Vagina (tissue), 2 donors: ENCODE results near the gene C15orf39. TPM values are rescaled to one million over a fixed set of nuclear protein-coding genes. Genes with fewer than 3 reads are reported as not detected.

Experiments used
- DNase-seq, 2 donors: peaks; one replicate each; pipeline ENCODE4 v3.0.0-alpha.2; 2017; ENCODE audit errors: extremely low spot score in 2 of 2
- H3K27ac ChIP-seq: fragments of 200-600 bp; sonication (generic); one replicate; pipeline ENCODE4 v1.5.1; 2019
- H3K27me3 ChIP-seq: fragments of 200-600 bp; sonication (generic); one replicate; pipeline ENCODE4 v1.5.1; 2019
- H3K36me3 ChIP-seq, 2 donors: fragments of 200-600 bp; sonication (generic); one replicate each; pipeline ENCODE4 v1.5.1; 2017 to 2019
- H3K4me1 ChIP-seq: fragments of 200-600 bp; sonication (generic); one replicate; pipeline ENCODE4 v1.5.1; 2019
- H3K4me3 ChIP-seq, 2 donors: fragments of 200-600 bp; sonication (generic); 1 replicate in 1 of 2; 2 replicates in 1 of 2; pipeline ENCODE4 v1.5.1; 2016 to 2019
- H3K9me3 ChIP-seq: fragments of 200-600 bp; sonication (generic); one replicate; pipeline ENCODE4 v1.5.1; 2019
- CTCF ChIP-seq, 3 experiments: fragments of 450-650 bp in 2 of 3; fragments of 200-600 bp in 1 of 3; sonication (generic) in 1 of 3; IDR thresholded peaks; one replicate each; pipeline ENCODE4 v1.5.1; 2017 to 2019; ENCODE audit warnings: antibody characterized with exemption in 3 of 3, mild to moderate bottlenecking in 2 of 3, moderate library complexity in 2 of 3
- POLR2A ChIP-seq, 2 donors: fragments of 450-650 bp; IDR thresholded peaks; one replicate each; pipeline ENCODE4 v1.6.1; 2017; ENCODE audit warnings: antibody characterized with exemption in 2 of 2, mild to moderate bottlenecking in 2 of 2, moderate library complexity in 2 of 2
- POLR2AphosphoS5 ChIP-seq, 2 donors: sonication (generic); formaldehyde crosslinking; IDR thresholded peaks; one replicate each; pipeline ENCODE4 v1.9.0; 2017; ENCODE audit warnings: antibody characterized with exemption in 2 of 2, mild to moderate bottlenecking in 2 of 2, low read depth in 1 of 2; ENCODE audit not compliant: insufficient read depth in 1 of 2
- intact Hi-C: fragments of 100-400 bp; cut with DNase I; formaldehyde crosslinking; loops from one replicate; pipeline ENCODE4 v1.15.1; 2023
- total RNA-seq: library from RNA; depleted of rRNA; stranded (reverse); fragments of >200 nt; gene quantifications from one replicate; pipeline ENCODE4 v1.2.3, GENCODE V29; 2016

C15orf39 gene
- total RNA-seq, 1 donor from 2014 or later: 20.9 TPM

- no peak overlapping the region for H3K4me3 ChIP-seq
- no peak for DNase-seq
Measured at GRCh38 chr15:75154461-75155062, 47.1 kb upstream of the C15orf39 start.

GRCh38 chr15:75156326-75157215, 45.1 kb upstream of the C15orf39 start:
- Histone ChIP-seq H3K27me3 (no peaks in the 10 kb centered on the region), H3K9me3 (no peaks in the 10 kb centered on the region), H3K4me3 (no peak overlapping the region), H3K27ac (no peak overlapping the region), H3K4me1 (no peaks in the 10 kb centered on the region), H3K36me3 (no peaks in the 10 kb centered on the region)
- TF ChIP-seq CTCF (IDR thresholded peaks at IDR 0.05) (no peak), POLR2AphosphoS5 (IDR thresholded peaks at IDR 0.05; ENCODE audit: insufficient read depth in 1 of 2, low read depth in 1 of 2) (no peak)
- intact Hi-C loops: no loop called here
- no peak for DNase-seq

More at GRCh38 chr15:75154461-75155062, 47.1 kb upstream of the C15orf39 start:
- intact Hi-C loops: no loop called here
- no peaks in the 10 kb centered on the region for H3K27me3 ChIP-seq
- no peak overlapping the region for H3K27ac ChIP-seq
- H3K36me3 ChIP-seq: no peaks in the 10 kb centered on the region
- H3K9me3 ChIP-seq: no peaks in the 10 kb centered on the region
- H3K4me1 ChIP-seq: no peaks in the 10 kb centered on the region
- TF ChIP-seq CTCF (IDR thresholded peaks at IDR 0.05): no peak
- TF ChIP-seq POLR2AphosphoS5 (IDR thresholded peaks at IDR 0.05; ENCODE audit: insufficient read depth in 1 of 2, low read depth in 1 of 2): no peak
- TF ChIP-seq POLR2A (IDR thresholded peaks at IDR 0.05): no peak

GRCh38 chr15:75158402-75158801, 43.3 kb upstream of the C15orf39 start:
- intact Hi-C loops: no loop called here
- H3K27ac ChIP-seq: no peak overlapping the region
- no peak for DNase-seq

GRCh38 chr15:75159244-75159643, 42.4 kb upstream of the C15orf39 start:
- H3K9me3 ChIP-seq: no peaks in the 10 kb centered on the region
- no peak overlapping the region for H3K27ac ChIP-seq
- TF ChIP-seq CTCF (IDR thresholded peaks at IDR 0.05): no peak
- TF ChIP-seq POLR2AphosphoS5 (IDR thresholded peaks at IDR 0.05; ENCODE audit: insufficient read depth in 1 of 2, low read depth in 1 of 2): no peak
- no peak for TF ChIP-seq POLR2A (IDR thresholded peaks at IDR 0.05)
- intact Hi-C loops: no loop called here
- no peaks in the 10 kb centered on the region for H3K27me3 ChIP-seq
- H3K4me1 ChIP-seq: no peaks in the 10 kb centered on the region
- no peak overlapping the region for H3K4me3 ChIP-seq
- DNase-seq: no peak
- H3K36me3 ChIP-seq: no peaks in the 10 kb centered on the region

More at GRCh38 chr15:75158402-75158801, 43.3 kb upstream of the C15orf39 start:
- Histone ChIP-seq H3K9me3 (no peaks in the 10 kb centered on the region), H3K4me1 (no peaks in the 10 kb centered on the region), H3K27me3 (no peaks in the 10 kb centered on the region), H3K36me3 (no peaks in the 10 kb centered on the region), H3K4me3 (no peak overlapping the region)
- TF ChIP-seq POLR2AphosphoS5 (IDR thresholded peaks at IDR 0.05; ENCODE audit: insufficient read depth in 1 of 2, low read depth in 1 of 2) (no peak), CTCF (IDR thresholded peaks at IDR 0.05) (no peak), POLR2A (IDR thresholded peaks at IDR 0.05) (no peak)
